Mesodermal cell (in vitro differentiated cells): Measurements from ENCODE around the gene ABO.
"Not testable (repeated sequence)": the region's sequence is repeated elsewhere in the genome, so short reads cannot be mapped to it uniquely, and the experiment has no call there.

ENCODE experiments used
- H3K27ac ChIP-seq: 2 replicates; pipeline ENCODE4 v1.7.0; 2013; ENCODE audit warnings: mild to moderate bottlenecking, low read depth, low read length, moderate library complexity; ENCODE audit not compliant: severe bottlenecking
- H3K36me3 ChIP-seq: 2 replicates; pipeline ENCODE4 v1.7.1; 2013; ENCODE audit warnings: mild to moderate bottlenecking, low read length, moderate library complexity; ENCODE audit not compliant: control insufficient read depth, insufficient read depth
- H3K4me1 ChIP-seq: one replicate; pipeline ENCODE4 v1.7.1; 2013; ENCODE audit warnings: mild to moderate bottlenecking, low read length; ENCODE audit not compliant: insufficient read depth, control insufficient read depth, poor library complexity, severe bottlenecking
- H3K4me3 ChIP-seq: 2 replicates; pipeline ENCODE4 v1.7.0; 2013; ENCODE audit warnings: low read length, control low read depth, mild to moderate bottlenecking; ENCODE audit not compliant: insufficient read depth, poor library complexity, severe bottlenecking; ENCODE audit errors: extremely low read depth
- H3K9me3 ChIP-seq: 2 replicates; pipeline ENCODE4 v1.7.1; 2013; ENCODE audit warnings: mild to moderate bottlenecking, low read length, moderate library complexity; ENCODE audit not compliant: control insufficient read depth
- WGBS, 2 experiments: methylation state at CpG; one replicate each; pipeline ENCODE4 v1.1.5; 2013; ENCODE audit warnings: missing lambda C conversion rate in 2 of 2; ENCODE audit not compliant: insufficient coverage in 2 of 2; 5-methylcytosine and 5-hydroxymethylcytosine counted together

ABO gene

GRCh38 chr9:133231934-133232568, 43.0 kb downstream of the ABO start:
- not testable (repeated sequence) for H3K27ac ChIP-seq, H3K9me3 ChIP-seq, H3K4me3 ChIP-seq, H3K4me1 ChIP-seq, H3K36me3 ChIP-seq
- WGBS, 2 experiments: 93 to 95% methylated on average over 21 to 23 of the region's 24 CpGs

GRCh38 chr9:133230514-133230913, 44.5 kb downstream of the ABO start:
- WGBS, 2 experiments: 87 to 94% methylated on average over 4 to 5 of the region's 7 CpGs
- H3K9me3 ChIP-seq: not testable (repeated sequence)

GRCh38 chr9:133230093-133230492, 44.9 kb downstream of the ABO start:
- H3K4me1 ChIP-seq: no peaks in the 10 kb centered on the region
- no peaks in the 10 kb centered on the region for H3K36me3 ChIP-seq
- H3K4me3 ChIP-seq: no peak overlapping the region
- no peaks in the 10 kb centered on the region for H3K9me3 ChIP-seq
- 73 to 84% methylated on average over 3 to 5 of the region's 5 CpGs for WGBS, 2 experiments
- no peak overlapping the region for H3K27ac ChIP-seq

More at GRCh38 chr9:133230514-133230913, 44.5 kb downstream of the ABO start:
- not testable (repeated sequence) for H3K27ac ChIP-seq, H3K36me3 ChIP-seq, H3K4me1 ChIP-seq, H3K4me3 ChIP-seq

- not testable (repeated sequence) for H3K4me1 ChIP-seq, H3K36me3 ChIP-seq, H3K4me3 ChIP-seq, H3K9me3 ChIP-seq, H3K27ac ChIP-seq
- 86 to 90% methylated on average over 5 to 13 of the region's 22 CpGs for WGBS, 2 experiments
Measured at GRCh38 chr9:133228474-133229193, 46.4 kb downstream of the ABO start.

GRCh38 chr9:133227996-133228395, 47.0 kb downstream of the ABO start:
- not testable (repeated sequence) for H3K36me3 ChIP-seq, H3K27ac ChIP-seq, H3K4me1 ChIP-seq, H3K9me3 ChIP-seq, H3K4me3 ChIP-seq
- 91 to 100% methylated on average over 6 to 7 of the region's 8 CpGs for WGBS, 2 experiments

GRCh38 chr9:133227242-133227860, 47.6 kb downstream of the ABO start:
- Histone ChIP-seq H3K27ac (no peak overlapping the region), H3K4me3 (no peak overlapping the region), H3K4me1 (no peaks in the 10 kb centered on the region), H3K9me3 (no peaks in the 10 kb centered on the region), H3K36me3 (no peaks in the 10 kb centered on the region)
- WGBS, 2 experiments: 87 to 89% methylated on average over 9 to 11 of the region's 11 CpGs

- H3K9me3 ChIP-seq: no peaks in the 10 kb centered on the region
- 86 to 87% methylated on average over 19 to 22 of the region's 25 CpGs for WGBS, 2 experiments
- no peaks in the 10 kb centered on the region for H3K4me1 ChIP-seq
- H3K4me3 ChIP-seq: no peak overlapping the region
- H3K36me3 ChIP-seq: no peaks in the 10 kb centered on the region
- no peak overlapping the region for H3K27ac ChIP-seq
Measured at GRCh38 chr9:133226219-133227171, 48.5 kb downstream of the ABO start.

DNA sequence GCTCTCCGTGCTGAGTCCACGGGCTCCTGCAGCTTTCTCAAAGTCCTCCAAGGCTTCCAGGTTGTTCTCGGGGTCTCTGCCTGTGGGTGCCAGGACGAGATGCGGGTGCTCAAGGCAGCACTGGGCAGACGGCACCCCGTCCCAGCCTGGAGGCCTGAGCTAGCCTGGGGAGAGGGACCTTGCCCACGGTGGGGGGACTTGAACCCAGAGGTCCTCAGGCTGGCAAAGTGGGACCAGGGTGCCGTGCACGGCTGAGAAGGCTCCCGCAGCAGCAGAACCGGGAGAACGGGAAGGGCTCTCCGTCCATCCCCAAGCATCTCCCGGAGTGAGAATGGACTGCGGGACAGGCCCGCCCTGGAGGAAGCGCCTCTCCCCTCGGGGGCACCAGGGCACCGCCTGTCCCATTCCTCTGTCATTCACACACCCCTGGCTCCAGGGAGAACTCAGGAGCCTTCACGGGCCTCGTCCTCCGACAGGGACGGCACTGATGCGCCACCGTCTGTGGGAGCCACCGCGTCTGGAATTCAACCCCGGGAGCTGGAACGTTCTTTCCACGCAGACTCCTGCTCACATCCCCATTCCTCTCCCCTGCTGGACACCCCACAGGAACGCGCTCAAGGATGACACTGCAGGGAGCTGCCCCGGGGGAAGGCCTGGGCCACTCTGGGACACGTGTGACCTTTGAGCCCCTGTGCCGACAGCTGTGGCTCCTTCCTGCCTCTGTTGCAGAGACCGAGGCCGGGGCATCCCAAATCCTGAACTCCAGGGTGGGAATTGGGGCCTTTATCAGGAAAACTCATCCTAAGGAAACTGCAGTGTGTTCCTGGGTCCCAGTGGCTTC, 49.6 kb downstream of the ABO start:
- Histone ChIP-seq H3K4me1 (no peaks in the 10 kb centered on the region), H3K36me3 (no peaks in the 10 kb centered on the region), H3K4me3 (no peak overlapping the region), H3K27ac (no peak overlapping the region), H3K9me3 (no peaks in the 10 kb centered on the region)
- WGBS, 2 experiments: 90 to 92% methylated on average over 34 to 38 of the region's 38 CpGs

- WGBS, 2 experiments: 93 to 95% methylated on average over 3 to 12 of the region's 12 CpGs
- no peak overlapping the region for H3K4me3 ChIP-seq
- no peaks in the 10 kb centered on the region for H3K9me3 ChIP-seq
- no peaks in the 10 kb centered on the region for H3K36me3 ChIP-seq
- no peaks in the 10 kb centered on the region for H3K4me1 ChIP-seq
- H3K27ac ChIP-seq: no peak overlapping the region
Measured at GRCh38 chr9:133224762-133225161, 50.2 kb downstream of the ABO start.
